Testis (tissue), 2 donors: ENCODE results near the gene CAPZA2.

Source experiments
- POLR2A ChIP-seq: fragments of 450-650 bp; IDR thresholded peaks from one replicate; pipeline ENCODE4 v1.6.1; 2017; ENCODE audit warnings: antibody characterized with exemption, mild to moderate bottlenecking, moderate library complexity
- TF ChIP-seq, protein P1 (sequence below), 3 experiments: fragments of 450-650 bp in 2 of 3; fragments of 200-600 bp in 1 of 3; sonication (generic) in 1 of 3; IDR thresholded peaks; one replicate each; pipeline ENCODE4 v1.5.1; 2016 to 2019; ENCODE audit warnings: antibody characterized with exemption in 3 of 3, mild to moderate bottlenecking in 2 of 3, moderate library complexity in 1 of 3

DNA sequence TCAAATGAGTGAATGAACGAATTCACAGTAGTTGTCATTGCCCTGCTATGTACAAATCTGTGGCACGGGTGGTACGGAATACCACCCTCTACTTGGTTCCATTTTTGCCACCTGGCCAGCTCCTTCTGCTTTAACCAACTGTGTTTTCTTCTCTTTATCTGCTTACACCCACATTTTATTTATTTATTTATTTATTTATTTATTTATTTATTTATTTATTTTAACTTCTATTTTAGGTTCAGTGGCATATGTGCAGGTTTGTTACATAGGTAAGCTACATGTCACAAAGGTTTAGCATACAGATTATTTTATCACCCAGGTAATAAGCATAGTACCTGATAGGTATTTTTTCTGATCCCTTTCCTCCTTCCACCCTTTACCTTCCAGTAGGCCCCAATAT lies 42.2 kb upstream of the CAPZA2 start:
- TF ChIP-seq, protein P1, sequence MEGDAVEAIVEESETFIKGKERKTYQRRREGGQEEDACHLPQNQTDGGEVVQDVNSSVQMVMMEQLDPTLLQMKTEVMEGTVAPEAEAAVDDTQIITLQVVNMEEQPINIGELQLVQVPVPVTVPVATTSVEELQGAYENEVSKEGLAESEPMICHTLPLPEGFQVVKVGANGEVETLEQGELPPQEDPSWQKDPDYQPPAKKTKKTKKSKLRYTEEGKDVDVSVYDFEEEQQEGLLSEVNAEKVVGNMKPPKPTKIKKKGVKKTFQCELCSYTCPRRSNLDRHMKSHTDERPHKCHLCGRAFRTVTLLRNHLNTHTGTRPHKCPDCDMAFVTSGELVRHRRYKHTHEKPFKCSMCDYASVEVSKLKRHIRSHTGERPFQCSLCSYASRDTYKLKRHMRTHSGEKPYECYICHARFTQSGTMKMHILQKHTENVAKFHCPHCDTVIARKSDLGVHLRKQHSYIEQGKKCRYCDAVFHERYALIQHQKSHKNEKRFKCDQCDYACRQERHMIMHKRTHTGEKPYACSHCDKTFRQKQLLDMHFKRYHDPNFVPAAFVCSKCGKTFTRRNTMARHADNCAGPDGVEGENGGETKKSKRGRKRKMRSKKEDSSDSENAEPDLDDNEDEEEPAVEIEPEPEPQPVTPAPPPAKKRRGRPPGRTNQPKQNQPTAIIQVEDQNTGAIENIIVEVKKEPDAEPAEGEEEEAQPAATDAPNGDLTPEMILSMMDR (IDR thresholded peaks at IDR 0.05), result no peak
- no peak for TF ChIP-seq POLR2A
